OCI-M1 (cell line): ENCODE measurements around the gene ACVRL1.
A peak's percentile ranks its signal among the peaks of the same experiment; 100 is the strongest.
"Not testable (repeated sequence)": the region's sequence is repeated elsewhere in the genome, so short reads cannot be mapped to it uniquely, and the experiment has no call there.

Source experiments
- DNase-seq: peaks from one replicate; lab custom pipeline; 2025; lab: John Stamatoyannopoulos, UW

ACVRL1 gene

DNA sequence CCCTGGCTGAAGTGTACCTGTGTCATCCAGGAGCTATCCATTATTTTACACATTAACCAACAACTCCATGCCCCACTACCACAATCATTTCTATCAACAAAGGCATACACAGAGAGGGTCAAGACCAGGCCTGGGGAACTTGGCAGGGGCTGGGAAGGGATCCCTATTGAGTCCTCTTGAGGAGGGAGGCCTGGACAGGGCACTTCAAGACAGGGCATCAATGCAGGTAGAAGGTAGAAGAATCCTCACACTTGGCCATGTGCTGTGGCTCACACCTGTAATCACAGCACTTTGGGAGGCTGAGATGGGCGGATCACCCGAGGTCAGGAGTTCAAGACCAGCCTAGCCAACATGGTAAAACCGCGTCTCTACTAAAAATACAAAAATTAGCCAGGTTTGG lies 32.8 kb upstream of the ACVRL1 start:
- no peak for DNase-seq

DNA sequence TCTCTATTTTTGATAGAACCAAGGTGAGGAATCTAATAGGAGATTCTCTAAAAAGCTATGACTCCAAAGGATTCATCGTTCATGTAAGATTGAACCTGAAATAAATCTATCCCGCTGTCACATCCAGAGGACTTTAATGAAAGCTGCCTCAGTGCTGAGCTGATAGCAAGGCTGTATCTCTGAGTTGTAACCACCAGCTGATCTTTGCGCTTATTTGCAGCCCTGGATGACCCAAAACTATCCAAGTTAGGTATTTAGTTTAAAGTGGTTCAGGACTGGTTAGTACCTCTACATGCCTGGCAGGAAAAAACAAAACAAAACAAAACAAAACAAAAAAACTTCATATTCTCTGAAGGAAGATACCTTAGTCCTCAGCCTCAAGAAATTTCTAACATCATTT lies 28.2 kb upstream of the ACVRL1 start:
- no peak for DNase-seq

DNA sequence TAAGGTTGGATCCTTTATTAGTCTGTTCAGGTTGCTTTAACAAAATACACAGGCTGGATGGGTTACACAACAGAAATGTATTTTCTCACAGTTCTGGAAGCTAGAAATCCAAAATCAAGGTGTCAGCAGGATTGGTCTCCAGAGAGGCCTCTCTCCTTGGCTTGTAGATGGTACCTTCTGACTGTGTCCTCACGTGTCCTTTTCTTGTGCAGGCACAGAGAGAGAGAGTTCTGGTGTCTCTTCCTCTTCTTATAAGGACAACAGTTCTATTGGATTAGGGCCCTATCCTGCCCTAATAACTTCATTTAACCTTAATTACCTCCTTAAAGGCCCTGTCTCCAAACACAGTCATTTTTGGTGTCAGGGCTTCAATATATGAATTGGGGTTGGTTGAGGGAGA lies 24.0 kb upstream of the ACVRL1 start:
- no peak for DNase-seq

GRCh38 chr12:51883998-51884675 lies 23.2 kb upstream of the ACVRL1 start:
- no peak for DNase-seq

DNA sequence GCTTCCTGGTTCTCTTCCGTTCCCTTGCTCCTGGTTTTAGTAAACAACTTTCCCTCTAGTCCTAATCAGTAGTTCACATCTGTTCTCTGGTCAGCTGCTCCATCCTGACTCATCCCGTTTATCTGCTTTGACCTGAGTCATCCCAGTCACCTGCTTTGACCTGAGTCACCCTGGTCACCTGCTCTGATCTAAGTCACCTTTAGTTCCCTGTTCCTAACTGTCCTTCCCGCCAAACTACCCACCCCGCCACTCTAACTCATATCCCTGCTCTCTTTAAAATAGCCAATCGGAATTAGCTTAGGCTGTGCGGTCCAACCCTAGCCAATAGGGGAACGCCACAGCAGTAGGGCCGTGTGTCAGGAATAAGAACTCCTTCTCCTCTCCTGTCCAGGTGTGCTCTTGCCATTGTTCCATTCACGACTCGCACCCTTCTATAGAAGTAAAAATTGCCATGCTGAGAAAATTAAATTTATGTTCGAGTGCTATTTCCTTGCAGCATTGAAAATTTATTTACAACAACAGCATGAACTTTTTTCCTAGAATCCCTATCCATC lies 22.6 kb upstream of the ACVRL1 start:
- peak; percentile 49 for DNase-seq

- not testable (repeated sequence) for DNase-seq
Observed at GRCh38 chr12:51885294-51886020, 21.8 kb upstream of the ACVRL1 start.

- DNase-seq: peak; percentile 66
Observed at GRCh38 chr12:51886021-51886710, 21.1 kb upstream of the ACVRL1 start.

DNA sequence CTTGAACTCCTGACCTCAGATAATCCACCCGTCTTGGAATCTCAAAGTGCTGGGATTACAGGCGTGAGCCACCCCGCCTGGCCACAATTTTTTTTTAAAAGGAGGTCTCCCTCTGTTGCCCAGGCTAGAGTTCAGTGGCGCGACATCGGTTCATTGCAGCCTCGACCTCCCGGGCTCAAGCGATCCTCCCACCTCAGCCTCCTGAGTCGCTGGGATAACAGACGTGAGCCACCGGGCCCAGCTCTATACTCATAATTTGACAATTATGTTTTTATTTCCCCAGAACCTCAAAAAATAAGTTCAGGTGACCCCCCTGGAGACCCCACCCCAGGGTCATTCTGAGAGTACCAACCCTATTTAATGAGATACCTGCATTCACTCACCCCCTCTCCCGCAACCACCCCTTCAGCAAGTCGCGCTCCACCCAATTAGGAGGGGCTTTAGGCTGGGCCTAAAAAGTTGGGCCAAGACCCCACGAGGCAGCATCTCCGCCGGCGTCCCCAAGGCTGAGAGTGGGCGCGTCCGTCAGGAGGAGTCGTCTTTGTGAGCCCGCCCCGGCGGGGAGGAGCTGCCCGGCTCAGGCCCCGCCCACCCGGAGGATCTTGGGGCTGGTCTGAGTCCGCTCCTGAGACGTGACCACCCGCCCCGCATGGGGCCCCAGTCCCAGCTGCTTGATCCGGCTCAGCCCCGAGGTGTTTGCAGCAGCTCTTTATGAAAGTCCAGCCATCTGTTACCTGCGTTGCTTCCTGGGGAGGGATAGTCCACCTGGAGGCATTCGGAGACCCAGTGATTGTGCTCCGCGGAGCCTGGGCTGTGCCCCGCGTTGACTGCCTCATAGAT lies 19.6 kb upstream of the ACVRL1 start, which contains the start of gene ANKRD33:
ANKRD33 (plus strand) TSS at position 628 of the 840 bp plus-strand sequence; CDS start at position 712, 84 bp downstream.
- DNase-seq: no peak

GRCh38 chr12:51888316-51889215 lies 18.7 kb upstream of the ACVRL1 start:
- DNase-seq: no peak

DNA sequence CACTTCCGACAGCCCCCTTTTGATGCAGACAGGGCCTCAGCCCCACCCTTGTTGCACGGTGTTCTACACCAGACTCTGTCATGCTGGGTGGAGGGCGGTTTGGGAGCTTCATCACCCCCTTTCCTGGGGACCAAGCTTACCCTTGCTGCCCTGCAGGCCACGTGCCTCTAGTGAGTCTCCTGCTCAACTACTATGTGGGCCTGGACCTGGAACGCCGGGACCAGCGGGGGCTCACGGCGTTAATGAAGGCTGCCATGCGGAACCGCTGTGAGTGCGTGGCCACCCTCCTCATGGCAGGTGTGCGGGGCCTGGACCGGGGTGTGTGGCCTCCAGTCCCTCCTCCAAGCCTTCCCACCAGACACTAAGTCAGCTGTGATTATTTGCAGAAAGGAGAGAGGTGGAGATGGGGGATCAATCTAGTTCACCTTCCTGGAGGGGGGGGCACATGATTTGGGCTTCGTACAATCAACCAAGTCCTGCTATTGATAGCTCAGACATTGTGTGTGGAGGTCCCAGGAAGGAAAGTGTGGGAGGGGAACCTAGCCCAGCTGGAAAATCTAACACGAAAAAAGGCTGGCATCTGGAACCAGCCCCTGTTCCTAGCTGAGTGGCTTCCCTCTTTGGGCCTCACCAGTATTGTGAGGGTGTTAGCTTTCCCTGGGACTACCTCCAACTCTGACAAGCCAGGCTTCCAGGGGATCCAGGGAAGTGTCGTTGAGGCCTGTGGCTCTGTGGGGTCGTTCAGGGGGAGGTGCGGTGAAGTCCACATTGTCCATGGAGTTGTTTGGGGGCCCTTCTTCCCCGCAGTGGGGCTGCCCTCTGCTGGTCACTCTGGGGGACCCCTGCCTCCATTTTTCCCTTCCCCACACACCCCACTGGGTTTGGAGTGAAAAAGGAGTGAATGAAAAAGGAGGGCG lies 17.8 kb upstream of the ACVRL1 start:
- DNase-seq: no peak

GRCh38 chr12:51890133-51890464 lies 17.2 kb upstream of the ACVRL1 start:
- no peak for DNase-seq

GRCh38 chr12:51890511-51891171 lies 16.7 kb upstream of the ACVRL1 start:
- no peak for DNase-seq

- DNase-seq: peak; percentile 34
Observed at GRCh38 chr12:51891843-51892242, 15.5 kb upstream of the ACVRL1 start.

DNA sequence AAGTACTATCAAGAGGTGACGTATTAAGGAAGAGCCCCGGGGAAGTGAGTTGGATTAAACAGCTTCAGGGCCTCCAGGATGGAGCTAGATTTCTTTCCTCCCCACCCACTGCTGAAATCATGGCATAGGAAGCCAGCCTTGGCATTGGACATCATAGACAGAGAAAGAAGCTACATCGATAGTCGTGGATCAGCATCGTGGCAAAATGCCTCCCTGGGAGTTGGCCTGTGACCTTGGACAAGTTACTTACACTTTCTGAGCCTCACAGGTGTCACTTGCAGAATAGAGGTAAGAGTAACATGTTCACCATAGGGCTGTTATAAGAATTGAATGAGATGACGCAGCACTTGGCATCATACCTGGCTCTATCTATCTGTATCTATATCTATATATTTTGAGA lies 13.5 kb upstream of the ACVRL1 start:
- DNase-seq: no peak

DNA sequence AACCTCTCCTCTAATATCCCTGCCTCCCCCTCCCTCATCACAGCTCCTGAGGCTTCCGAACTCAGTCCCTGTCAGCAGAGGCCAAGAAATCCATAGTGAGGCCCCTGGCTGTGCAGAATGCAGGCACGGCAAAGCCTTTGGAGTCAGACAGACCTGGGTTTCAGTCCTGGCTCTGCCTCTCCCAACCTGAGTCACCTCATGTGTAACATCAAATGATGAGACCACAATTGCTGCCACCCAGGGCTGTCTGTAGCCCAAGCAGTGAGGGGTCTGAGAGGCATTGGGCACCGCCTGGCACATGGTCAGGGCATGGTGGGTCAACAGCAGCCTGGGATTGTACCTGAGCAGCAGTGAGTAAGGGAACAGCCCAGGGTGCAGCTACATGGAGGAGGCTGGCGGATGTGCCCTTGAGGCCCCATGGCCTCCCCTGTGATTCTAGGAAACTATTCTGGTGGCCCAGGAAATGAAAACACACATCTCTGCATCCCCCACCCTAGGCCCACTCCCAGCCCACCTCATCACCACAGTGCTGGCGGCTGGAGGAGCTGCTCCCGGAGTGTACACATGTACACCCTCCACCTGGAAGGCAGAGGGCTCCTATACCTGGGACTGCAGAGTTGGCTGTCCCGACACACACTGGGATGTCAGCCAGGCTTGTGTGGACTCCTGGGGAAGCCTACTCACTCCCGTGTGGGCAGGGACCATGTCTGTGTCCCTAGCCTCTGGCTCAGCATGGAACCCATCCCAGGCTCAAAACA lies 11.7 kb upstream of the ACVRL1 start:
- no peak for DNase-seq

- no peak for DNase-seq
Observed at GRCh38 chr12:51896236-51896635, 11.1 kb upstream of the ACVRL1 start.

GRCh38 chr12:51897181-51897580 lies 10.1 kb upstream of the ACVRL1 start:
- DNase-seq: no peak

DNA sequence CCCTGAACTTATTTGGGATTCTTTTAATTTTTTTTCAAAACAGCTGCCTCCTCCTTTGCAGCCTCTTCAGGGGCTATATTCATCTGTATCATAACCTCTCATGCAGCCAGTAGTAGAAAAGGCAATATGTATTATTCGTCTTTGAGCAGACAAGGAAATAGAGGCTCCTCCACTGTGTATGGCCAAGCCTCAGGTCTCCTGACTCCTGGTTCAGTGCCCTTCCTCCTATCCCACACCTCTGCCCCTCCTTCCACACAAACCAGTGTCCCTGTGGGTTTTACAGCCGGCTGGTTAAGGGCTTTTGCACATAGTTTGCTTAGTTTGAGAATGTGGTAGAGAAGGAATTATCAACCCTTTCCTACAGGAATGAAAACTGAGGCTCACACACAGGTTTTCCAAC lies 8.8 kb upstream of the ACVRL1 start:
- no peak for DNase-seq
